ENCODE measurements around the gene PHLDB1. TPM values are rescaled to one million over a fixed set of nuclear protein-coding genes. Genes with fewer than 3 reads are reported as not detected.

Gene PHLDB1
- total RNA-seq, 1 donor from 2014 or later: 47.8 TPM

DNA sequence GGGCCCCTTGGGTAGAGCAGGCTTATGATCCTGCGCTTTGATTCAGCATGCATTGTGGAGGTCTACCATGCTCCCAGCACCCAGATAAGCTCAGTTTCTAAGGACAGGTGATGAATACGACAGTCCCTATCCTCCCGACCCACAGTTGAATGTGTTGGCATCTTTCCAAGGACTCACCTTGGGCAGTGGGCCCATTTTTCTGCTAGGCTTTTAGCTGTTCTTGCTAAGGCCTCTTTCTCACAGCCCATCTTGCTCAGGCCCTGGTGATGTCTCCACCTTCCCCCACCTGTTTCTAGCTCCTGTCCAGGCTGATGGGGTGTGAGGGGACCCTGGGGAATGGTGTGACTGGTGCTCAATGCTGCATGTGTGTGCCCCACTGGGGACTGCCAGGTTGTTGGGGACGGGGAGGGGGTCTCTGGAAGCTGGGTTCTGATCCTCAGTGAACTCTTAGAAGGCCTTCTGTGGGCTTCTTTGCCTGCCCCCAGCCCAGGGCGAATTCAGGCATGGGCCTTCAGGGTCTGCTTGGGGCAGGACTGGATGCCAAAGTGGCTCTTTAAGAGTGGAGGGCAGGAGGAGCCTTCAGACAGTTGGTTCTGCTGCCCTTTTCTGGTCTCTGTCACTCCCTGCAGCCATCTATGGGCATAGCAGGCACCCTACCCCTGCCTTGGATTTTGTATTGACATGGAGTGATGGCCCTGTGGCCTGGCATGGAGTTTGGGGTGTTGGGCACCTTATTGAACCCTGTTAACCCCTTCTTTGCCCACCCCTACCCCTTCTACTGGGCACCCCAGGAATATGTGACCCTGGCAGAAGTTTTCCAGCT lies 33.1 kb downstream of the PHLDB1 start:
- no peak for DNase-seq

DNA sequence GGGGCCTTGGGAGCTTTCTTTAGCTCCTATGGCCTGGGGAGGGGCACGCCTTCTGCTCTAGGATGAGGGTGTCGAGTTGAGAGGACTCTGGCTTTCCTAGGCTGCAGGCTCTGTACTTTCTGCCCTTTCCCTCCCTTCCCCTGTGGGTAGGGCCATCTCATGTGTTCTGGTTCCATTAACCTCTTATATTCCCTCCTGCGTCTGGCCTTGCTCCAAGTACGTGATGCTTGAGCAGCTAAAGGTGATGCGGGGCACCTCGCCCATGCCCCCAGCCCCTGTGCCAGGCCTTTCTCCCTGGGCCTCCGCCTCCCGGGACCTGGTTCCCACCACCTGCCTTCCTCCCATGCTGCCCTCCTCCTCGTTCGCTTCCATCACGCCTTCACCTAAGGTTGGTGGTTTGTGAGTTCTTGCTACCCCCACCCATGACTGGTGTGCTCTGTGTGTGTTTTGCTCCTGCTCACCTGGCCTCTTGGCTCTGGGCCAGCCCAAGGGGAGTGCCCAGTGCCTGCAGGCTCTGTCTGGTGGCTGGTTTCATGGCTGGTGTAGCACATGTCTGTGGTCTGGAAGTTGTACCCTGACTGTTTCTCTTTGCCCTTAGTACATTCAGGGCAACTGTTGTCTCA lies 34.1 kb downstream of the PHLDB1 start:
- no peak for DNase-seq

DNA sequence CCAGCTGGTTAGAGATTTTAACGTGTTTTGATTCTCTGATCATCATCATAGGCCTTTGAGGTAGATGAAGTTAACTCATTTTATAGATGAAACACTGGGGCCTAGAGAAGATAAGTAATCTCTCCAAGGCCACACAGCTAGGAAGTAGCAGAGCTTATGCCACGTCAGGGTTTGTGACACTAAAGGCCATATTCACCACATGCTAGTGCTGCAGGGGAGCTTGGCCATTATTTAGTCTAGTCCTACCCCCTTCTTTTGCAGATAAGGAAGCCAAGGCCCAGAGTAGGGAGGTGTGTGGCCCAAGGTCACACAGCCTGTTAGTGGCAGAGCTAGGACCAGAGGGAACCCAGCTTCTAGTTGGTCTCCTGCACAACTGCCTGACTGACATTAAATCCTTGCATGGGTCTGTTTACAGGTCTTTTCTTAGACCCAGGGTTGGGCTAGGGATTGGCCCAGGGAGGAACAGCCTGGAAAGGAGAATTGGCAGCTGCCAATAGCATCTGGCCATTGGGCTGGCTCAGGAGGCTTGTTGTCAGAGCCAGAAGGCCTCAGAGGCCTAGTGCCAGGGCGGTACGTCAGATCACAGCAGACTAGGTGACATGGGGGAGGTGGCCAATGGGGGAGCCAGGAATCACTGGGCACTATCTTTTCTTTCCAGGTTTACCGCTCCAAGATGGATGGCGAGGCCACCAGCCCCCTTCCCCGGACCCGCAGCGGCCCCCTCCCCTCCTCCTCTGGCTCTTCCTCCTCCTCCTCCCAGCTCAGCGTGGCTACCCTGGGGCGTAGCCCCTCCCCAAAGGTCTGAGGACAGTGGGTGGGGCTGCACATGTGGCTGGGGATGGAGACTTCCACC lies 36.0 kb downstream of the PHLDB1 start:
- DNase-seq: no peak

DNA sequence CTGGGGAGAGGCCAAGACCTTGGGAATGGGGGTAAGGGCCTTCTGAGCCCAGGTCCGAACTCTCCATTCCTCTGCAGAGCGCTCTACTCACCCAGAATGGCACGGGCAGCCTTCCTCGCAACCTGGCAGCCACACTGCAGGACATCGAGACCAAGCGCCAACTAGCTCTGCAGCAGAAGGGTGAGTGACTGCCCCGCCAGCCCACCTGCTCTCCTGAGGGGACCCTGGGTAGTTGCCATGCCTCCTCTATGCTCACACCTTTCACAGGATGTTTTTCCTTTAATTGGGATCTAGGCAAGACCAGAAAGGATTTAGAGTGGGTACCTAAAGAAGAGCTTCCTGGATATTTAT lies 36.6 kb downstream of the PHLDB1 start:
- no peak for DNase-seq

DNA sequence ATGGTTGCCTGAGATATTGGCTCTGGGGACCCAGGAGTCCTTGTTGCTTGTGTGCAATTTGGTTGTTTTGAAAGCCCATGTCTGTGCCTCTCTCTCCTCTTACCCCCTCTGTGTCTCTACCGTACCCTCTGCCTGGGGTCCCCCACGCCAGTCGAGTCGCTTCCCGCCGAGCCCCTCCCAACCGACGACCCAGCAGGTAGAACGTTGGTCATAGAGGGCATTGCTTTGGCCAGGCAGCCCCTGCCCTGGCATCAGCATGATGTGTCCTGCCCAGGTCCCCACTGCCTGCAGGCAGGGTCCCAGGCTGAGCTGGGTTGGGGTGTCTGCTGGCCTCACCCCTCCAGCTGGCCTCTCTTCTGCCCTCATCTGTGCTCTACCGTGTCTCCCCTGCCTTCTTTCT lies 37.1 kb downstream of the PHLDB1 start:
- DNase-seq: no peak

DNA sequence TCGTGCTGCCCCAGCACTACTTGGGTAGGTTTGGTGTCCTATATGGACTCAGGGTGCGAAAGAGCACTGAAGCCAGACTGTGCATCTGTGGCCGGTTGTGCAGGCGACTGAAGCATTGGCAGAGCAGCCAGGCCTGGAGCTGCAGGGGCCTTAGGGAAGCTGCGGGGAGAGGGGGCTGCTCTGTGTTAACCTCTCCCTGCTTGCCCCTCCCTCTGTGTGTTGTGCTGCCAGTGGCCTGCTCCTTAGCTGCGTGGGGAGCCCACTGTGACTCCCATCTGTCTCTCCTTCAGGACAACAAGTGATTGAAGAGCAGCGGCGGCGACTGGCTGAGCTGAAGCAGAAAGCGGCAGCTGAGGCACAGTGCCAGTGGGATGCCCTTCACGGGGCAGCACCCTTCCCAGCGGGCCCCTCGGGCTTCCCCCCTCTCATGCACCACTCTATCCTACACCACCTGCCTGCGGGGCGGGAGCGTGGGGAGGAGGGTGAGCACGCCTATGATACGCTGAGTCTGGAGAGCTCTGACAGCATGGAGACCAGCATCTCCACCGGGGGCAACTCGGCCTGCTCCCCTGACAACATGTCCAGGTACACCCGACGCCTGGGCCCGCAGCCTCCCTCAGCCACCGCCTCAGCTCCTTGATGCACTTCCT lies 37.8 kb downstream of the PHLDB1 start:
- DNase-seq: no peak

DNA sequence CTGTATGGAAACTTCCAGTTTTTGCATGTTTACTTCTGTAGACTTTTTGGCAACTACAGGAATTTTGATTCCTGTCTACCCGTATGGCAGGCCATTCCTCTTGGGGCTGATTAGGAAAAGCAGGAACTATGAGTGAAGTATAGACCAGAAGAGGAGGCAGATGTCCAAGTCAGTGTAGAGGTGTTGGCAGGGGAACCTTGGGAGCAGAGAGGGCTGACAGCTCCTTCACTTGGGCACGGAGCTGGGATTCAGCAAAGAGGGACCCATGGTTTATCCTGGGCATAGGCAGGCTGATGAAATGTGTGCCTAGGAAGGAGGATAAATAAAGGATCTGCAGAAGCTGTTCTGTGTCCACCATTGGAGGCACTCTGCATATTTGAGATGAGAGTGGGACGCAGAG lies 39.0 kb downstream of the PHLDB1 start:
- no peak for DNase-seq

DNA sequence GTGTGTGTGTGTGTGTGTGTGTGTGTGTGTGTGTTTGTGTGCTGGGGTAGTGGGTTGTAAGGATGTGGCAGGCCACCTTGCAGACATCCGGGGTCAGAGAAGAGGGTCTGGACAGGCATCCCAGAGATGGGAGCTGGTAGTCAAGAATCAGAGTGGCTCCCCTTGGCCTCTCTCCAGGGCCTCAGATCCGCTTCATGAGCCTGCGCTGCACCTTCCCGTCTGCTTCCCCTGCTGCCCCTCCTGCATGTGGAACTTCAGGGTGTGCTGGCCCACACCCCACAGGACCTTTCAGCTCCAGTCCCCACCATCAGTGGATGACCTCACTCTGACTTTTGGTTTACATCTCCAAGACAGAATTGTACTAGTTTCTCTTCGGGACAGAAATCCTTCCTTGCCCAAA lies 40.9 kb downstream of the PHLDB1 start:
- DNase-seq: no peak

DNA sequence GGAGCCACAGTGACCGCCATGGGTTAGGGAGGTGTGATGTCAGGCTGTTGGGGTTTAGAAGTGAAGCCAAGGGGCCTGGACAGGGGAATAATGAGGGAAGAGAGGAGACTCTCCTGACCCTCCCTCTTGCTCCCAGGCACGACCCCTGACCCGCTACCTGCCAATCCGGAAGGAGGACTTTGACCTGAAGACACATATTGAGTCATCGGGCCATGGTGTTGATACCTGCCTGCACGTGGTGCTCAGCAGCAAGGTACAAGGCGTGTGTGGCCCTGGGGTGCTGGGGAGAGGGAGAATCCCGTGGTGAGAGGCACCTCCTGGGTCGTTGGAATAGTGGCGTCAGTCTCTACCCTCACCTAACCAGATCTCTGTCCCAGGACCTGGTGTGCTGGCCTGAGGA lies 42.5 kb downstream of the PHLDB1 start:
- DNase-seq: no peak

DNA sequence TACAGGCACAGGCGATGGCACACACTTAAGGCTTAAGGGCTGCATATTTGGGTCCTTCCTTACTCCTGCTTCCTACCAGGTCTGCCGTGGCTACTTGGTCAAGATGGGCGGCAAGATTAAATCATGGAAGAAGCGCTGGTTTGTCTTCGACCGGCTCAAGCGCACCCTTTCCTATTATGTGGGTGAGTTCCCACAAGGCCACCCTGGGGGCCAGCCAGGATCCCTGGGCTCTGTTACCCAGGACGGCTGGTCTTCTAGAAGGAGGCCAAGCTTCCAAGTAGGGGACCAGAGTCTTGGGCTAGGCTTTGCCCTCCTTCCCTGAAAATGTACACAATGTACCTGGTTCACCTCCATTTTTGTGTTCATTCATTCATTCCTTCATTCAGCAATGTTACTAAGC lies 43.0 kb downstream of the PHLDB1 start:
- DNase-seq: no peak

DNA sequence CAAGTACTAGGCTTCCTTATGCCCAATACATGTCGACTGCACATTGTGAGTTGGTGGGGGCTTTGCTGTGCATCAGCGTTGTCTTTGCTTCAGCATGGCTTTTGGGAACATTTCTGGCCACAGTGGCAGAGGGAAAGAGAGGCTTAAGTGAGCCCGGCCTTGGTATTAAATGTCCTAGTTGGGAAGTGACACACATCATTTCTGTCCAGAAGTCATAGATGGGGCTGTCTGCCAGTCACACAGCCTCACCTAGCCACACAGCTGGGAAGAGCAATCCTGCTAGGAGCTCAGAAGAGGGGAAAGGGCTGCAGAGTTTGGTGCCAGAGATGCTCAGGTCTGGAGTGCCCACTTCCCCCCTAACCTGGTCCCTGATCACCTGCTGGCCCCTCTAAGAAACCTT lies 44.4 kb downstream of the PHLDB1 start:
- DNase-seq: no peak

DNA sequence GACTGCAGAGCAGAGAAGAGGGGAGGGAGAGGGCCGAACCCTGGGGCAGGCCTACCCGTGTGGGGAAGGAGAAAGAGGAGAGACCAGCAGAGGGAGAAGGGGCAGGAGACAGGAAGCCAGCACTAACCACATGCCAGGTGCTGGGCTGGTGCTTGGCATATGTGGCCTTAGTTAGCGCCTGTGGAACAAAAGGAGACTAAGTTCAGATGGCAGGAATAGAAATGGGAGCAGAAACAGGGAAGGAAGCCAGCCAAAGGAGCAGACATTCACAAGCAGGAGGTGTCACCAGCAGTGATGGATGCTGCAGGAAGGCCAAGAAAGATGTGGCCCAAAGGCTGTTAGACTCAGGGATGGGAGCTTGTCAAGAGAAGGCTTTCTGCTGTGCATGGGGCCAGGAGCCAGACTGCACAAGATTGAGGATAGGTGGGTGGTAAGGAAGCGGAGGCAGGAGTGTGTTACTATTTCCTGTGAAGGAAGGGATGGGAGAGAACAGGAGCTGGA lies 45.3 kb downstream of the PHLDB1 start:
- no peak for DNase-seq

DNA sequence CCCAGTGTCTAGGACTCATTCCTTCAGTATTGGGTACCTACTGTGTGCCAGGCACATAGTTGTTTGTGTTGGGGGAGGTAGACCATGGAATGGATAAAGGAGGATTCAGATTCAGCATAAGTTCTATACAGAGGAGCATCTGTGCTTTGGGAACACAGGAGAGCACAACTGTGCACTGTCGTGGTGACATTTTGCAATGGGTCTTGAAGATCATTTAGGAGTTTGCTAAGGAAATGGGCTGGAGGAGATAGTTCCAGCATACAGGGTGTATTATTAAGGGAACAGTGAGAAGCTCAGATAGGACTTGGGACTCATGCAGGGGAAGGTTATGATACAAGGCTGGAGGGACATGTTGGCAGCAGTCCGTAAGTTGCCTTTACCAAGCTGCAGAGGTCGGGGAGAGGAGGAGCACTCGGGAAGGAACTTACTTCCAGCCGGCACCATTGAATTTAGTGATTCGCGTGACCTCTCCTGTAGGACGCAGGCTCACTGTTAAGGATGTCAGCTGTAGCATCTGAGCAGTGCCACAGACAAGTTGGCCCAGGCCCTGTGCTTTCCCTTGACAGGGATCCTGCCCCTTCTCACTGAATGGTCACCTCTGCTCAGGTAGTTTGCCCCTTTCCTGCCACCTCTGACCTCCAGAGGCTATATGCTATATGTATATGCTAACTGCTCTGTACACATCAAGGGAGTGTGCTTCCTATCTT lies 46.4 kb downstream of the PHLDB1 start:
- DNase-seq: no peak

DNA sequence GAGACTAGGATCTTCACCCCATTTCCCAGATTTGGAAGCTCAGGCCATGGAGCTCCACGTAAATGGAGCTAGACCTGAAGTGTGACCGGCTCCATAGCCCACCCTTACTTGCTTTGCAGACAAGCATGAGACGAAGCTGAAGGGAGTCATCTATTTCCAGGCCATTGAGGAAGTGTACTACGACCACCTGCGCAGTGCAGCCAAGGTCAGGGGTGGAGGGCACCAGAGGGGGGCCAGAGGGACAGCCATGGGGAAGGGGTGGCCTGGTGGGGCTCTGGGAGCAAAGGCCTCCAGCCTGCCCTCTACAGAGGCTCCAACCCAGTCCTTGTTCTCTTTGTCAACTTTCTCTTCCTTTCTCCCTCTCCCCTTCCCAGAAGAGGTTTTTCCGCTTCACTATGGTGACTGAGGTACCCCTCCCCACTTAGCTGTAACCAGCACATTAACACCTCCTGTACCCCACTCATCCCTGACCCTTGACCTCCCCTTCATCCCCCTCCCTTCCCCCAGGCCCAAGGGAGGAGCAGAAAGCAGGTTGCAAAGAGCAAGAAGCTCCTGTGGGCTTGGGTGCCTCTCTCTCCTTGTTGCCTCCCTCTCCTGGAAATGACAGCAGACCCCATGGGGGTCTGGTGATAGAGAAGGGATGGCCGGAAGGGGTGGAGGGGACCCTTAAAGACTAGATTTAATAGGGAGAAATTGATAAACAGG lies 48.2 kb downstream of the PHLDB1 start:
- DNase-seq: no peak

DNA sequence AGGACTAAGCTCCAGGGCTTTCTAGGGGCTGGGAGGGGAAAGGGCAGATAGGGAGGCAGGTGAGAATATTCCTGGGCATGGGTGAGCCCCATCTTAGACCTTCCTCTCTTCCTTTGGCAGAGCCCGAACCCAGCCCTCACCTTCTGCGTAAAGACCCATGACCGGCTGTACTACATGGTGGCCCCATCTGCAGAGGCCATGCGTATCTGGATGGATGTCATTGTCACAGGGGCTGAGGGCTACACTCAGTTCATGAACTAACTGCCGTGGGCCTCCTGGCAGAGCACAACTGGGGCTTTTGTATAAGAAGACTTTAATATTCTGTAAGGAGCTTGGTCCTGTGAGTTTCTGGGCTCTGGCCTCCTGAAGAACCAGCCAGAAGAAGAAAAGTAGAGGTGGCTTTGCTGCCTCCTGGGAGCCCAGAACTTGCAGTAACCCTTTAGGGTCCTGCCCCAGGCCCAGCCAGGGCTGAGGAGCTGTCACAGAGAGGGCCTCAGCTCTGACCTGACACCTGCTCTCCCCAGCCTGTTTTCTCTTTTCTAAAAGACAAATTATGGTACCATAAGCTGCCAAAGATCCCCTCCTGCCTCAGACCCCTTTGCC lies 49.2 kb downstream of the PHLDB1 start:
- no peak for DNase-seq

DNA sequence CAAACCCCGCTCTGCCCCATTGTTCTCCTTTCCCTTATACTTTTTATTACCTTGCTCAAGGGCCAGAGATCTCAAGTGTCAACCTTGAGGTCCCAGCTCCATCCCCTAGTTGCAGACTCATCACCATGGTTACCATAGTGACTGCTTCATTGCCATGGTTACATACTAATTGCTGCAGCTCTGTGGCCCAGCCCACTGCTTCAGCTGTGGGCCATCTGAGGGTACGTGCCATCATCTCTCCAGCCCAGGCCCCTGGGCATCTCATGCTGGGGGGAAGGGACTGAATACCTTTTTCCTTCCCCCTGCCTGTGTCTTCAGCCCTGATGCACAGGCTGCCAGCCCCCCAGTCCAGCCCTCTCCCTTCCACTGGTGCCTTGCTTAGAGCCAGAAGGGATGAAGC lies 49.8 kb downstream of the PHLDB1 start:
- DNase-seq: no peak

DNA sequence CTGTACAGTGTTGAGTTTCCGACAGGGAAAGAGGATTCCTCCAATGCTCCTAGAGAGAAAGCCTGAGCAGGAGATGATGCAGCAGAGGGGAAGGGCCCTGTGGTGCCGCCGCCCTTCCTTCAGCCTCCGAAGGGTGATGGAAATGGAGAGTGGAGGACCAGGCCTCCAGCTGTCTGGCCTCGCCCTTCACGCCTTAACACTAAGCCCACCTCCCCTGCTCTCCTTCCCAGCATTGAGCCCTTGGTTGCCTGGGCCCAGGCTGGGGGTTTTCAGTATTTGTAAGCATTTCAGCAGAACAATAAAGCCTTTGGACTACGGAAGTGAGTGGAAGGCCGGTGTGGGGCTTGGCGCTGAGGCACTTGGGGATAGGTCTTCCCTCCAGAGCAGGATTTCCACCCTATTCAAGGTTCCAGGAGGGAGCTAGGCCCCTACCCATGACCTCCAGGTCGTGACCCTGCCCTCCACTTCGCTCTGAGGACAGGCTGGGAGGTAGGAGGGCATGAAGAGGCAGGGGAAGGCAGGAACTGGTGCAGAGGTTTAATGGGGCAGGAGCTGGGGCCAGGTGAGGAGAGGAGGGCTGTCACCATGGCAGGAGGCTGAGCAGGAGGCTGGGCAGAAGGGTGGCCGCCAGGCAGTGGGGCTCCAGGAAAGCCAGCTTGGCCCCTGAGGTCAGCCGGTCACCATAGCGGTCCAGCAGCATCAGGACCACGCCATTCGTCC lies 50.5 kb downstream of the PHLDB1 start:
- no peak for DNase-seq

DNA sequence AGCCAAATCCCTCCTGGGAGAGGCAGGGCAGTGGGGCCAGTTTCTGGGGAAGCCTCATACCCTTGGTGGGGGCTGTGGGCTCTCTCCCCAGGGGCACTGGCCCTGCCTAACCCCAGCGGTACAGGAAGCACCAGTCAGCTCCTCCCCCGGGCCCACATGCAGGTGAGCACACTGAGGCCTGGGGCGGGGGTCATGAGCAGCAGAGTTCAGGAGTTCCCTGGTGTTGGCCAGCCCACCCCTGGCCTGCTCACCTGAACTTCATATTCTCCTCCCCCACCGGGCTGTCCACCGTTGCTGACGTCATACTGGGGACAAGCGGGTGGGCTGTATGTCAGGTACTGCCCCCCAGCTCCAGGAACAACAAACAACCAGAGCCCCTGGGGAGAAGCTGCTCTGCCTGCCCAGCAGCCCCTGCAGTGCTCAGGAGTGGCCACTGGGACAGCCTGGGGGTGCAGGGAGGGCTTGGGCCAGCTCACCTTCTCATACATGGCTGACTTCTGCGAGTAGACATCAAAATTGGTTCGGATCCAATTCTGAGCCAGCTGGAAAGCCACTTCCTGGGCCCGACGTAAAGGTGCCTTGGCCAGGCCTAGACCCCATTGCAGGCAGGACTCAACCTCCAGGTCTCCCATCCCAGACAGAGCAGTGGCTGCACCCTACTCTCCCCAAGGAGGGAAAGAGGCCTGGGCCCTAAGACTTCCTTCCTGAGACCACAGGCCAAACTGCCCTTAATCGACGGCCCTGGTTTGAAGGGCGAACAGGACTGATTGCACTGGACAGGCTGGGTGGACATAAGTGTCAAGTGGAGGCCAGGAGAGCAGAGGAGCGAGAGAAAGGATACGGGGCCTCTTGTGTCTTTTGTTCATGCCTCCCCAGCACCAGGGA lies 51.3 kb downstream of the PHLDB1 start:
- DNase-seq: peak; percentile 41

DNA sequence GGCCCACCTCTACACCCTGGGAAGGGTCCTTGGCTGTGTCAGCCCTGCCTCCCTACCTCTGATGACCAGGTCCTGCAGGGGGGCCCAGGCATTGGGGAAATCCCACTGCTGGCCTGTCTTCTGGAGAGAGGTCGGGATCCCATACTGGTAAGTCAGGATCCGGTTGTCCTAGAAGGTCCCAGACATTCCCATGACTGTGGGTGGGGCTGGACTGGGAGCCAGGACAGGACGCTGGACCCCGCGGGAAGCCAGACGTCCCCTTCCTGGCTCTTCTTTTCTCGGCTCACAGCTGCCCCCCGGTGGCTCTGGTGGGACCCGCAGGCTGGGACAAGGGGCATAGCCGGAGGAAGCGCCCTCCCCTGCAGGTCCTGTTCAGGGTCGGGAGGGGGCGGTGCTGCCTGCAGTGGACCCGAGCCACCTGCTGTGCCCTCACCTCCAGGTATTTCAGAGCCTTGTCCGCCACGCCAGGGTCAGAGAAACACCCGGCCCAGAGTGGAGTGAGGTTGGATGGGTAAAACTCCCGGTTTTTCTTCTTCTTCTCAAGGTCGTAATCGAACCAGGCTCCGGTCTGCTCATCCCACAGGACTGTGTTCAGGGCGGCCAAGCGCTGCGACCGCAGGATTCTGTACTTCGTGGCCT lies 52.0 kb downstream of the PHLDB1 start:
- peak; percentile 90 for DNase-seq

All from dermis blood vessel endothelial cell (primary cell).